Skeletal muscle satellite cell (primary cell): Measurements from ENCODE around the gene TAS2R5. TPM values are rescaled to one million over a fixed set of nuclear protein-coding genes. Genes with fewer than 3 reads are reported as not detected.
"Not testable (repeated sequence)": the region's sequence is repeated elsewhere in the genome, so short reads cannot be mapped to it uniquely, and the experiment has no call there.

ENCODE experiments used
- H3K27me3 ChIP-seq: 2 replicates; pipeline ENCODE4 v1.7.0; 2013; ENCODE audit warnings: low read length; ENCODE audit not compliant: control insufficient read depth, insufficient read depth
- H3K36me3 ChIP-seq: 2 replicates; pipeline ENCODE4 v1.7.0; 2013; ENCODE audit warnings: mild to moderate bottlenecking, control low read depth, low read length; ENCODE audit not compliant: insufficient read depth
- H3K4me1 ChIP-seq: 2 replicates; pipeline ENCODE4 v1.7.0; 2013; ENCODE audit warnings: low read length; ENCODE audit not compliant: control insufficient read depth, insufficient read depth
- H3K4me2 ChIP-seq: 2 replicates; pipeline ENCODE4 v1.7.0; 2013; ENCODE audit warnings: mild to moderate bottlenecking, low read length
- H3K4me3 ChIP-seq: 2 replicates; pipeline ENCODE4 v1.7.0; 2013; ENCODE audit warnings: low read length
- H3K9ac ChIP-seq: 2 replicates; pipeline ENCODE4 v1.7.0; 2013; ENCODE audit warnings: mild to moderate bottlenecking, low read depth, low read length, moderate library complexity
- H3K9me3 ChIP-seq: replicated peaks from 2 replicates; pipeline ENCODE4 v1.7.0; 2013; ENCODE audit warnings: mild to moderate bottlenecking, control low read depth, low read length
- total RNA-seq: library from RNA; depleted of rRNA; stranded (reverse); fragments of >200 nt; gene quantifications from 2 replicates; pipeline ENCODE4 v1.2.3, GENCODE V29; 2012; rRNA removed

TAS2R5 gene
- total RNA-seq: 1.5 and 1.7 TPM in 2 replicates

GRCh38 chr7:141789917-141790316, at the start of gene TAS2R5:
TSS of gene TAS2R5 (plus strand) at chr7:141790217. CDS start at chr7:141790362, 145 bp downstream.
- H3K27me3 ChIP-seq: no peaks in the 10 kb centered on the region
- H3K4me3 ChIP-seq: no peak within 1 kb of the TSS
- no peaks in the 10 kb centered on the region for H3K4me1 ChIP-seq
- H3K9ac ChIP-seq: no peak within 1 kb of the TSS
- no peaks in the 10 kb centered on the region for H3K36me3 ChIP-seq
- H3K4me2 ChIP-seq: no peak within 1 kb of the TSS
- no peaks in the 10 kb centered on the region for H3K9me3 ChIP-seq

DNA sequence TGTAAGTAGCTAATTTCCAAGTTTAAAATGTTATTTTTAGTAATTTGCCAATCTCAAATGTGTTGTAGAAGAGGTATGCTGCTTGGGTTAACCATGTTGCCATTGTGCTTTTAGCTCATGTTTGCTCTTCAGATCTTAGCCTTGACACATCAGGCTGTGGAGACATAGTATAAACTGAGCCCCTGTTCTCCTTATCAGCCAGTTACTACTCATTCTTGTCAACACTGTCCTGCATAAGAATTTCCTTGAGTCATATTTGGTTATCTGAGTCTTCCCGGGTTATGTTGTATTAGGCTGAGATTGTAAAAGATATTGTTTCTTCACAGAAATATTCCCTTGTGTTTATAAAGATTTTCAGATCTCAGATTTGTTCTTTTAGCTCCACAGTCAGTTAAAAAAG, 47.8 kb upstream of the TAS2R5 start:
- Histone ChIP-seq H3K9ac (no peak overlapping the region), H3K4me1 (peaks cover 12% of the 10 kb centered on the region), H3K36me3 (peaks cover 59% of the 10 kb centered on the region), H3K27me3 (no peaks in the 10 kb centered on the region), H3K9me3 (no peaks in the 10 kb centered on the region), H3K4me3 (no peak overlapping the region), H3K4me2 (no peak overlapping the region)

- Histone ChIP-seq H3K4me1 (peaks cover 9% of the 10 kb centered on the region), H3K27me3 (no peaks in the 10 kb centered on the region), H3K4me2 (no peak overlapping the region), H3K4me3 (no peak overlapping the region), H3K36me3 (peaks cover 74% of the 10 kb centered on the region), H3K9ac (no peak overlapping the region), H3K9me3 (no peaks in the 10 kb centered on the region)
Observed at GRCh38 chr7:141744131-141744530, 45.9 kb upstream of the TAS2R5 start.

- Histone ChIP-seq H3K9ac (no peak overlapping the region), H3K36me3 (peaks cover 87% of the 10 kb centered on the region), H3K4me2 (no peak overlapping the region), H3K4me1 (no peaks in the 10 kb centered on the region), H3K4me3 (no peak overlapping the region), H3K9me3 (peaks cover 3% of the 10 kb centered on the region), H3K27me3 (no peaks in the 10 kb centered on the region)
Observed at GRCh38 chr7:141748396-141748795, 41.6 kb upstream of the TAS2R5 start.

DNA sequence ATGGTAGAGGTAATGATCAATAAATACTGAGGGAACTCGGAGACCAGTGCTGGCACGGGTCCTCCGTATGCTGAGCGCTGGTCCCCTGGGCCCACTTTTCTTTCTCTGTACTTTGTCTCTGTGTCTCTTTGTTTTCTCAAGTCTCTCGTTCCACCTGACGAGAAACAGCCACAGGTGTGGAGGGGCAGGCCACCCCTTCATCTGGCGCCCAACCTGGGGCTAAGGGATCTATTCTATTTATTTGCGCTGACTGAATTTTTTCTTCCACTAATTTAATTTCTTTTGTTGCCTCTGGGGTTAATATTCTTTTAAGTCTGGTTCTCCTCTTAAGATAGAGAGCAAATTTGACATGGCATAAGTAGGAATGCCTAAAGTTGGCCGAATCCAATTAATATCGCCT, 38.1 kb upstream of the TAS2R5 start:
- H3K36me3 ChIP-seq: peaks cover 69% of the 10 kb centered on the region
- H3K9me3 ChIP-seq: not testable (repeated sequence)

DNA sequence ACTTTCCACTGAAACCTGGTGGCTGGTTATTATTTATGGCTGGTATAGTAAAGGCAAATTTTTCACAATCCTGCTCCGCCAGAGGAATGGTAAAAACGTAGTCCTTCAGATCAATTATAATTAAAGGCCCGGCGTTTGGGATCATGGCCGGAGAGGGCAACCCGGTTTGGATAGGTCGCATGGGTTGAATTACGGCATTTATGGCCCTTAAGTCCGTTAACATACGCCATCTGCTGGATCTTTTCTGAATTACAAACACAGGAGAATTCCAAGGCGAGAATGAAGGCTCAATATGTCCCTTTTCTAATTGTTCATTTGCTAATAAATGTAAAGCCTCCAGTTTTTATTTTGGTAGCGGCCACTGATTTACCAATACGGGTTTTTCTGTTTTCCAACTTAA, 37.4 kb upstream of the TAS2R5 start:
- Histone ChIP-seq H3K4me1 (no peaks in the 10 kb centered on the region), H3K27me3 (no peaks in the 10 kb centered on the region), H3K9me3 (peaks cover 3% of the 10 kb centered on the region), H3K9ac (no peak overlapping the region), H3K4me3 (no peak overlapping the region), H3K36me3 (peaks cover 73% of the 10 kb centered on the region), H3K4me2 (no peak overlapping the region)

More for the DNA sequence above, 38.1 kb upstream of the TAS2R5 start:
- H3K4me1 ChIP-seq, H3K4me2 ChIP-seq, H3K4me3 ChIP-seq, H3K27me3 ChIP-seq, H3K9ac ChIP-seq: not testable (repeated sequence)

DNA sequence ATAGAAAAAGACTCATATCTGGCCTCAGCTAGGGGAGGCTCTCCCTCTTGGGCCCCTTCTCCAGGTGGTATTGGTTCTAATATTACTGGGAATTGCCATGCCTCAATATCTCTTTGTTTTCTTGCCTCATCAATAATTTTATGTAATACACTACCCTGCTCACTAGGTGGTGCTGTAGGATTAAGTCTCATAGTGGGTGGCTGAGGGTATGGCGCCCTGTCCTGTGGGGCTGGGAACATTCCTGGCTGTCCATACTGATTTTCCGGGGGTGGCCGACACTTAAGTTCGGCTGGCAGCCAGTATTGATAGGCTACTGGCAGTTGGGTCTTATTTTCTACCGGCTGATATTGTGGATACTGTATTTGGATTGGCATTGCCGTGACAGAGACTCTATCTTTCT, 35.1 kb upstream of the TAS2R5 start:
- no peaks in the 10 kb centered on the region for H3K27me3 ChIP-seq
- H3K36me3 ChIP-seq: peaks cover 60% of the 10 kb centered on the region
- H3K4me3 ChIP-seq: no peak overlapping the region
- H3K9ac ChIP-seq: no peak overlapping the region
- H3K4me1 ChIP-seq: no peaks in the 10 kb centered on the region
- no peak overlapping the region for H3K4me2 ChIP-seq
- H3K9me3 ChIP-seq: peaks cover 3% of the 10 kb centered on the region

DNA sequence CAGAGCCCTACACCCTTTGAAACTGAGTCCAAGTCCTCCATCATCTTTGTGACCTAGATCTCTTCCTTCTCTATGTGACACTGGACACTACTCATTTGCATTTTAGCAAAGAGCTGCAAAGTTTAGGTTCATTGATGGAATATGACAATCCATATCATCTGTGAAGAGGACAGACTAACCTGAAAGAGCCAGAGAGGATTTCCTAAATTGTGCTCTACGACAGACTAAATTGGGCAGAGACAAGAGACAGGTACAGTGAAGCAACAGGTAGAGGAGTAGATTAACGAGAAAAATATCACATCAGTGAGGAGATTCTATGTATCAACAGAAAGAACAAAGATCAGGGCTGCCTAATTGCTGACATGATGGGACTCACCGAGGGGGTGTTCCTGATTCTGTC, 26.2 kb upstream of the TAS2R5 start, which contains the start of gene TAS2R3:
Gene TAS2R3, plus strand, starts transcription at position 301 of the 400 bp plus-strand sequence. Its CDS starts 62 bp downstream, at position 363.
- no peak within 1 kb of the TSS for H3K9ac ChIP-seq
- no peak within 1 kb of the TSS for H3K4me3 ChIP-seq
- no peak within 1 kb of the TSS for H3K4me2 ChIP-seq
- no peaks in the 10 kb centered on the region for H3K27me3 ChIP-seq
- no peaks in the 10 kb centered on the region for H3K4me1 ChIP-seq
- H3K36me3 ChIP-seq: peaks cover 33% of the 10 kb centered on the region
- H3K9me3 ChIP-seq: no peaks in the 10 kb centered on the region

GRCh38 chr7:141770083-141770583, 19.9 kb upstream of the TAS2R5 start:
- not testable (repeated sequence) for H3K4me2 ChIP-seq

DNA sequence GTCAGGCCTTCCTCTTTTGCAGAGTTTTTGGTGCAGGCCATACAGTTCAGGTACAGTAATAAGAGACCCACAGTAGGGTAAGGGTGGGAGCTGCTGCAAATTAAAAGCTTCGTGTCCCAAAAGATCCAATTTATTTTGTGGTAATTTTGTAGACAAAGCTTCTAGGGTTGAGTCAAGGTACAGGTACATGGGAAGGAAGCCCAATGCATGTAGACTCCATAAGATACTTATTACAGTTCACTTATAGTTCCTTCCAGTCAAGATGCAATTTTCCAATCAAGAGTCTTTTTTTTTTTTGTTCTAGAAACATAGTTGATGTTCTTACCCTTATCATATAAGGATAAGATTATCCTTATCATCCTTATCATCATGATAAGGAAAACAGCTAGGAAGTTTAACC, 13.6 kb upstream of the TAS2R5 start, which contains the start of gene TAS2R4:
Gene TAS2R4, plus strand, starts transcription at position 301 of the 400 bp plus-strand sequence. CDS start 1,815 bp downstream, outside the sequence.
- no peak within 1 kb of the TSS for H3K9ac ChIP-seq
- no peaks in the 10 kb centered on the region for H3K4me1 ChIP-seq
- no peak within 1 kb of the TSS for H3K4me3 ChIP-seq
- no peaks in the 10 kb centered on the region for H3K27me3 ChIP-seq
- peaks cover 5% of the 10 kb centered on the region for H3K36me3 ChIP-seq
- no peaks in the 10 kb centered on the region for H3K9me3 ChIP-seq
- H3K4me2 ChIP-seq: no peak within 1 kb of the TSS

More at GRCh38 chr7:141770083-141770583, 19.9 kb upstream of the TAS2R5 start:
- H3K9me3 ChIP-seq, H3K36me3 ChIP-seq, H3K4me3 ChIP-seq, H3K9ac ChIP-seq, H3K4me1 ChIP-seq, H3K27me3 ChIP-seq: not testable (repeated sequence)

GRCh38 chr7:141785706-141786552, 4.1 kb upstream of the TAS2R5 start:
- no peak overlapping the region for H3K9ac ChIP-seq
- no peak overlapping the region for H3K4me2 ChIP-seq
- H3K36me3 ChIP-seq: no peaks in the 10 kb centered on the region
- H3K27me3 ChIP-seq: no peaks in the 10 kb centered on the region
- H3K4me1 ChIP-seq: no peaks in the 10 kb centered on the region
- no peaks in the 10 kb centered on the region for H3K9me3 ChIP-seq
- no peak overlapping the region for H3K4me3 ChIP-seq
